Measurements from ENCODE around the gene AP1G2.

The AP1G2 gene

DNA sequence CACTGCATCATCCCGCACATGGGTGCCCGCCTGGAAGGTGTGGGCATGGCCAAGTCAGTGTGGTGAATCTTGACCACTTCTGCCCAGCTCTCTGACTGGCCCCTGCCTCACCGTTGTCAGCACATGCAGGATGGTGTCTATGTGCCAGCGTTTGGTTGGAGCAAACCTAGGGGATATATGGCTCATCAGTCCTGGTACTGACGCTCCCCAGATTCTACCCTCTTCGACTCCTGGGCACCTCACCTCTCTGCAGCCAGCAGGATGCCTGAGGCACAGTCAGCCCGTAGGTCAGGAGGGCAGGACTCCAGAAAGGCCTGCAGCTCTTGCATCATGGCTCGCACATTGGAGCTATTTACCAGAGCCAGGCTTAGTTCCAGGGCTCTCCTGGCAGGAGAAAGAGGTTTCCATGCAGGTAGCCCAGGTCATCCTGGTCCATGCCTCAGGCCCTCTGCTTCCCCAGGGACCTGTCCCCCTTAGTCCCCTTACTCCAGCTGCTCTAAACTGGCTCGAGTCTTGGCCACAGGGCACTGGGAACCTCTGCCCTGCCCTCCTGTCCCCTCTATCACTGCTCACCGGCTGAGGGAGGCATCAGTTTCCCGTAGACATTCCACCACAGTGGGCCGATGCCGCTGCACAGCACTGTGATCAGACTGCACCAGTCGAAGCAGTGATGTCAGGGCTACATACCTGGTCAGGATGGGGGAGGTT is 4.0 kb downstream of the AP1G2 start:
- DNase-seq (ENCODE audit: low spot score), result no peak
- H3K36me3 ChIP-seq (ENCODE audit: low read depth), result peaks cover 74% of the 10 kb centered on the region

DNA sequence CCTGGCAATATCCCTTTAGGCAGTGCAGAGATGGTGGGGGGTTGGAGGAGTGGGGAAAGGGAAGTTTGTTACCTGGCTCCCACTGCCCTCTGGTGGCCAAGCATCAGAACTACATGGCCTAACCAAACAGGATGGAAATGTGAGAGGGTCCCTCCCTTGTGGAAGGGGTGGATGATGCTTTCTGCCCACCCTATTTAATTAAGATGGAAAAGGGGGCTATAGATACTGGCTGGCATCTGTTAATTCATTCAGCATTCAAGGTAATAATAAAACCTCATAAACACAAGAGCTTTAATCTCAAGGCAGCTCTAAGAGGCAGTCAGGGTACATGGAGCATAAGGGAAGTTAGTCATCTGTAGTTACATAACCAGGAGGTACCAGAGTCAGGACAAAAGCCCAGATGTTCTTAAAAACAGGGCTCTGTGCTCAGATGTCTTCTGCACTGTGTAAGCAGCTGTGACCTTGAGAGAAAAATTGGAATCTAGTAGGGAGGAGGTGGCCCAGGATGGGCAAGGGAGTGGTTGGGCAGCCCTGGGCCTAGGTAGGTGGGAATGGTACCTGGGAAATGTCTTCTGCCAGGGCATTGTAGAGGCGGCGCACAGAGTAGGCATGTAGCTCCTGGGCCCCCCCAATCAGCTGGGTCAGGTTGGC is 4.6 kb downstream of the AP1G2 start:
- Histone ChIP-seq H3K27ac (ENCODE audit: poor library complexity, severe bottlenecking) (no peak overlapping the region), H3K27me3 (ENCODE audit: insufficient read depth, poor library complexity, severe bottlenecking) (no peaks in the 10 kb centered on the region), H3K9me3 (ENCODE audit: severe bottlenecking) (no peaks in the 10 kb centered on the region), H3K36me3 (ENCODE audit: low read depth) (peaks cover 78% of the 10 kb centered on the region), H3K4me1 (ENCODE audit: insufficient read depth, poor library complexity, severe bottlenecking) (peaks cover 2% of the 10 kb centered on the region), H3K4me3 (ENCODE audit: severe bottlenecking) (no peak overlapping the region)
- peak; percentile 9; the same call in 1 of the 3 replicates for ATAC-seq (ENCODE audit: low read depth)
- TF ChIP-seq, protein P1, sequence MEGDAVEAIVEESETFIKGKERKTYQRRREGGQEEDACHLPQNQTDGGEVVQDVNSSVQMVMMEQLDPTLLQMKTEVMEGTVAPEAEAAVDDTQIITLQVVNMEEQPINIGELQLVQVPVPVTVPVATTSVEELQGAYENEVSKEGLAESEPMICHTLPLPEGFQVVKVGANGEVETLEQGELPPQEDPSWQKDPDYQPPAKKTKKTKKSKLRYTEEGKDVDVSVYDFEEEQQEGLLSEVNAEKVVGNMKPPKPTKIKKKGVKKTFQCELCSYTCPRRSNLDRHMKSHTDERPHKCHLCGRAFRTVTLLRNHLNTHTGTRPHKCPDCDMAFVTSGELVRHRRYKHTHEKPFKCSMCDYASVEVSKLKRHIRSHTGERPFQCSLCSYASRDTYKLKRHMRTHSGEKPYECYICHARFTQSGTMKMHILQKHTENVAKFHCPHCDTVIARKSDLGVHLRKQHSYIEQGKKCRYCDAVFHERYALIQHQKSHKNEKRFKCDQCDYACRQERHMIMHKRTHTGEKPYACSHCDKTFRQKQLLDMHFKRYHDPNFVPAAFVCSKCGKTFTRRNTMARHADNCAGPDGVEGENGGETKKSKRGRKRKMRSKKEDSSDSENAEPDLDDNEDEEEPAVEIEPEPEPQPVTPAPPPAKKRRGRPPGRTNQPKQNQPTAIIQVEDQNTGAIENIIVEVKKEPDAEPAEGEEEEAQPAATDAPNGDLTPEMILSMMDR (IDR thresholded peaks at IDR 0.05; ENCODE audit: poor library complexity, severe bottlenecking), result peak; percentile 97
- DNase-seq (ENCODE audit: low spot score), result no peak

More for the DNA sequence above, 4.0 kb downstream of the AP1G2 start:
- H3K27ac ChIP-seq (ENCODE audit: poor library complexity, severe bottlenecking), result no peak overlapping the region
- H3K4me1 ChIP-seq (ENCODE audit: insufficient read depth, poor library complexity, severe bottlenecking), result peaks cover 4% of the 10 kb centered on the region
- H3K9me3 ChIP-seq (ENCODE audit: severe bottlenecking), result no peaks in the 10 kb centered on the region
- TF ChIP-seq, protein P1 (IDR thresholded peaks at IDR 0.05; ENCODE audit: poor library complexity, severe bottlenecking), result no peak
- H3K4me3 ChIP-seq (ENCODE audit: severe bottlenecking), result no peak overlapping the region
- ATAC-seq (ENCODE audit: low read depth), result no peak
- H3K27me3 ChIP-seq (ENCODE audit: insufficient read depth, poor library complexity, severe bottlenecking), result no peaks in the 10 kb centered on the region

- TF ChIP-seq, protein P1 (IDR thresholded peaks at IDR 0.05; ENCODE audit: poor library complexity, severe bottlenecking), result no peak
- Histone ChIP-seq H3K4me1 (ENCODE audit: insufficient read depth, poor library complexity, severe bottlenecking) (no peaks in the 10 kb centered on the region), H3K27me3 (ENCODE audit: insufficient read depth, poor library complexity, severe bottlenecking) (no peaks in the 10 kb centered on the region), H3K27ac (ENCODE audit: poor library complexity, severe bottlenecking) (no peak overlapping the region), H3K36me3 (ENCODE audit: low read depth) (peaks cover 78% of the 10 kb centered on the region), H3K4me3 (ENCODE audit: severe bottlenecking) (no peak overlapping the region), H3K9me3 (ENCODE audit: severe bottlenecking) (no peaks in the 10 kb centered on the region)
- ATAC-seq (ENCODE audit: low read depth) (no peak), DNase-seq (ENCODE audit: low spot score) (no peak)
Observed at GRCh38 chr14:23561873-23562821, 5.4 kb downstream of the AP1G2 start.

- no peak overlapping the region for H3K27ac ChIP-seq (ENCODE audit: poor library complexity, severe bottlenecking)
- H3K36me3 ChIP-seq (ENCODE audit: low read depth), result peaks cover 78% of the 10 kb centered on the region
- no peak for ATAC-seq (ENCODE audit: low read depth)
Observed at GRCh38 chr14:23561259-23561658, 6.3 kb downstream of the AP1G2 start.

More at GRCh38 chr14:23561259-23561658, 6.3 kb downstream of the AP1G2 start:
- Histone ChIP-seq H3K4me1 (ENCODE audit: insufficient read depth, poor library complexity, severe bottlenecking) (no peaks in the 10 kb centered on the region), H3K4me3 (ENCODE audit: severe bottlenecking) (no peak overlapping the region), H3K27me3 (ENCODE audit: insufficient read depth, poor library complexity, severe bottlenecking) (no peaks in the 10 kb centered on the region), H3K9me3 (ENCODE audit: severe bottlenecking) (no peaks in the 10 kb centered on the region)
- TF ChIP-seq, protein P1 (IDR thresholded peaks at IDR 0.05; ENCODE audit: poor library complexity, severe bottlenecking), result no peak
- DNase-seq (ENCODE audit: low spot score), result no peak
